GM21723 (cell line): ENCODE measurements around the gene TMPRSS11A.

ENCODE experiments used
- ATAC-seq: cut with Tn5 transposase; IDR thresholded peaks from one replicate; pipeline ENCODE4 v1.9.1; 2021; ENCODE audit warnings: mild to moderate bottlenecking, moderate library complexity; ENCODE audit not compliant: unreplicated experiment

Gene TMPRSS11A

GRCh38 chr4:67963356-67963755 is at the start of gene TMPRSS11A:
TMPRSS11A (minus strand) TSS chr4:67963493; CDS start chr4:67963393, 100 bp downstream.
- ATAC-seq = no peak

- no peak for ATAC-seq
Measured at GRCh38 chr4:68011684-68012083, 48.4 kb upstream of the TMPRSS11A start.

GRCh38 chr4:68002906-68003305 is 39.6 kb upstream of the TMPRSS11A start:
- ATAC-seq = no peak

GRCh38 chr4:67996127-67996526 is 32.8 kb upstream of the TMPRSS11A start:
- no peak for ATAC-seq

- no peak for ATAC-seq
Measured at GRCh38 chr4:67988991-67989390, 25.7 kb upstream of the TMPRSS11A start.

GRCh38 chr4:67983333-67983732 is 20.0 kb upstream of the TMPRSS11A start:
- ATAC-seq = no peak

- ATAC-seq = no peak
Measured at GRCh38 chr4:67980512-67980911, 17.2 kb upstream of the TMPRSS11A start.

- no peak for ATAC-seq
Measured at GRCh38 chr4:67973608-67974007, 10.3 kb upstream of the TMPRSS11A start.

GRCh38 chr4:67954890-67955289 is 8.4 kb downstream of the TMPRSS11A start:
- no peak for ATAC-seq

- ATAC-seq = no peak
Measured at GRCh38 chr4:67941074-67941473, 22.2 kb downstream of the TMPRSS11A start.

- ATAC-seq = no peak
Measured at GRCh38 chr4:67940506-67940905, 22.8 kb downstream of the TMPRSS11A start.

GRCh38 chr4:67939195-67939594 is 24.1 kb downstream of the TMPRSS11A start:
- no peak for ATAC-seq

GRCh38 chr4:67935888-67936287 is 27.4 kb downstream of the TMPRSS11A start:
- no peak for ATAC-seq

- ATAC-seq = no peak
Measured at GRCh38 chr4:67934628-67935027, 28.7 kb downstream of the TMPRSS11A start.

- no peak for ATAC-seq
Measured at GRCh38 chr4:67933755-67934154, 29.5 kb downstream of the TMPRSS11A start.

GRCh38 chr4:67933038-67933437 is 30.3 kb downstream of the TMPRSS11A start:
- no peak for ATAC-seq

- no peak for ATAC-seq
Measured at GRCh38 chr4:67931256-67931655, 32.0 kb downstream of the TMPRSS11A start.

- no peak for ATAC-seq
Measured at GRCh38 chr4:67929426-67929825, 33.9 kb downstream of the TMPRSS11A start.

- ATAC-seq = no peak
Measured at GRCh38 chr4:67928546-67928945, 34.7 kb downstream of the TMPRSS11A start.

- no peak for ATAC-seq
Measured at GRCh38 chr4:67927251-67927650, 36.0 kb downstream of the TMPRSS11A start.

- ATAC-seq = no peak
Measured at GRCh38 chr4:67926485-67926884, 36.8 kb downstream of the TMPRSS11A start.

- ATAC-seq = no peak
Measured at GRCh38 chr4:67922697-67923096, 40.6 kb downstream of the TMPRSS11A start.

- ATAC-seq = no peak
Measured at GRCh38 chr4:67918428-67918827, 44.9 kb downstream of the TMPRSS11A start.
